ENCODE data around the gene ENTPD6. TPM values are rescaled to one million over a fixed set of nuclear protein-coding genes. Genes with fewer than 3 reads are reported as not detected.
A peak's percentile ranks its signal among the peaks of the same experiment; 100 is the strongest.
"Not testable (repeated sequence)": the region's sequence is repeated elsewhere in the genome, so short reads cannot be mapped to it uniquely, and the experiment has no call there.

ENTPD6 gene
- polyA plus RNA-seq, 4 donors = 84.1 to 242 (median 140) TPM

GRCh38 chr20:25178563-25179438 lies 16.7 kb upstream of the ENTPD6 start:
- Histone ChIP-seq H3K9me3 (ENCODE audit: control insufficient read depth in 2 of 2, insufficient read depth in 1 of 2, low read depth in 1 of 2, low read length in 1 of 2) (no peaks in the 10 kb centered on the region), H3K36me3 (ENCODE audit: control insufficient read depth in 3 of 3, insufficient read depth in 2 of 3, low read depth in 1 of 3, low read length in 3 of 3) (no peaks in the 10 kb centered on the region), H3K27ac (ENCODE audit: low read depth in 1 of 3, low read length in 2 of 3) (no peak overlapping the region), H3K4me1 (ENCODE audit: control insufficient read depth in 3 of 3, insufficient read depth in 2 of 3, low read depth in 1 of 3, low read length in 2 of 3) (no peaks in the 10 kb centered on the region), H3K27me3 (ENCODE audit: control insufficient read depth in 3 of 3, insufficient read depth in 3 of 3, low read length in 3 of 3) (no peaks in the 10 kb centered on the region), H3K4me3 (ENCODE audit: low read depth in 1 of 3, low read length in 3 of 3) (no peak overlapping the region)
- DNase-seq (peak; percentile 50 to 64), FAIRE-seq (no peak)
- WGBS, 3 donors = 36 to 41% (median 38%) methylated on average over 7 of the region's 7 CpGs

DNA sequence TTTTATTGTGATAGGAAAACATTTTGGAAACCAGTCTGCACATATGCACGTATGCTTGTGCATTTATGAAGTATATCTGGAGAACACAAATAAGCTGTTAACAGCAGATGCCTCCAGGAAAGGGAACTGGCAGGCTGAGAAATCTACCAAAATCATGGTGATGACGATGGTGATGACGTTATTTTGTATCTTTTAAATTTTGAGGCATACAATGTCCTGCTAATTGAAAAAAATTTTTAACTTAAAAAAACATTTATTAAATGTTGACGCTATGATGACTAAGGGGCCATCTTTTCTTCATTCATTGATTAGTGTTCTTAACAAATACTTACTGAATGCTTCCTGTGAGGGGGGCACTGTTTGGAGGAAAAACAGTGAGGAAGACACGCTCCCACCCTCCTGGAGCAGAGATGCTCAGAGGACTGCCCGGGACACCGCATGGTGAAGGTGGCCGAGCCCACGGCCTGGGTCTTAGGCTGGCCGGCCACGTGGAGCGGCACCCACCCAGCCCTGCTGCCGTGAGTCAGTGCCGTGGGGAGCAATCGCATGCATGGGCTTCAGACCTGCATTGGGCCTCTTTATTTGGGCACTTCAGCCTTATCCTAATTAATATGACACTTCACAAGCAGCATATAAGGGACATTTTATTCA lies 15.9 kb upstream of the ENTPD6 start:
- 58 to 62% (median 59%) methylated on average over 15 of the region's 15 CpGs for WGBS, 3 donors
- H3K36me3 ChIP-seq (ENCODE audit: control insufficient read depth in 3 of 3, insufficient read depth in 2 of 3, low read depth in 1 of 3, low read length in 3 of 3) = no peaks in the 10 kb centered on the region
- H3K9me3 ChIP-seq (ENCODE audit: control insufficient read depth in 2 of 2, insufficient read depth in 1 of 2, low read depth in 1 of 2, low read length in 1 of 2) = no peaks in the 10 kb centered on the region
- no peak for DNase-seq
- no peaks in the 10 kb centered on the region for H3K4me1 ChIP-seq (ENCODE audit: control insufficient read depth in 3 of 3, insufficient read depth in 2 of 3, low read depth in 1 of 3, low read length in 2 of 3)
- no peaks in the 10 kb centered on the region for H3K27me3 ChIP-seq (ENCODE audit: control insufficient read depth in 3 of 3, insufficient read depth in 3 of 3, low read length in 3 of 3)
- no peak overlapping the region for H3K4me3 ChIP-seq (ENCODE audit: low read depth in 1 of 3, low read length in 3 of 3)
- H3K27ac ChIP-seq (ENCODE audit: low read depth in 1 of 3, low read length in 2 of 3) = no peak overlapping the region
- FAIRE-seq = no peak

- WGBS, 3 donors = 86 to 96% (median 91%) methylated on average over 1 of the region's 1 CpG
- FAIRE-seq; H3K36me3 ChIP-seq (ENCODE audit: control insufficient read depth in 3 of 3, insufficient read depth in 2 of 3, low read depth in 1 of 3, low read length in 3 of 3); H3K4me3 ChIP-seq (ENCODE audit: low read depth in 1 of 3, low read length in 3 of 3); H3K27ac ChIP-seq (ENCODE audit: low read depth in 1 of 3, low read length in 2 of 3); H3K27me3 ChIP-seq (ENCODE audit: control insufficient read depth in 3 of 3, insufficient read depth in 3 of 3, low read length in 3 of 3); DNase-seq; H3K9me3 ChIP-seq (ENCODE audit: control insufficient read depth in 2 of 2, insufficient read depth in 1 of 2, low read depth in 1 of 2, low read length in 1 of 2); H3K4me1 ChIP-seq (ENCODE audit: control insufficient read depth in 3 of 3, insufficient read depth in 2 of 3, low read depth in 1 of 3, low read length in 2 of 3): not testable (repeated sequence)
Measured at GRCh38 chr20:25184391-25184790, 11.1 kb upstream of the ENTPD6 start.

GRCh38 chr20:25187220-25187619 lies 8.3 kb upstream of the ENTPD6 start:
- Histone ChIP-seq H3K27me3 (ENCODE audit: control insufficient read depth in 3 of 3, insufficient read depth in 3 of 3, low read length in 3 of 3) (peaks cover 0 to 2% (median 0%) of the 10 kb centered on the region in 3 donors), H3K27ac (ENCODE audit: low read depth in 1 of 3, low read length in 2 of 3) (no peak overlapping the region), H3K9me3 (ENCODE audit: control insufficient read depth in 2 of 2, insufficient read depth in 1 of 2, low read depth in 1 of 2, low read length in 1 of 2) (peaks cover 0 to 5% of the 10 kb centered on the region in 2 donors), H3K36me3 (ENCODE audit: control insufficient read depth in 3 of 3, insufficient read depth in 2 of 3, low read depth in 1 of 3, low read length in 3 of 3) (no peaks in the 10 kb centered on the region), H3K4me3 (ENCODE audit: low read depth in 1 of 3, low read length in 3 of 3) (no peak overlapping the region), H3K4me1 (ENCODE audit: control insufficient read depth in 3 of 3, insufficient read depth in 2 of 3, low read depth in 1 of 3, low read length in 2 of 3) (peaks cover 0 to 3% (median 0%) of the 10 kb centered on the region in 3 donors)
- no peak for FAIRE-seq
- no peak for DNase-seq
- WGBS, 3 donors = 85 to 98% (median 90%) methylated on average over 3 of the region's 3 CpGs

GRCh38 chr20:25187635-25188034 lies 7.9 kb upstream of the ENTPD6 start:
- WGBS, 3 donors = 64 to 81% (median 73%) methylated on average over 7 of the region's 7 CpGs
- H3K9me3 ChIP-seq (ENCODE audit: control insufficient read depth in 2 of 2, insufficient read depth in 1 of 2, low read depth in 1 of 2, low read length in 1 of 2) = peaks cover 0 to 5% of the 10 kb centered on the region in 2 donors
- FAIRE-seq (no peak), DNase-seq (no peak)
- peaks cover 0 to 2% (median 0%) of the 10 kb centered on the region in 3 donors for H3K27me3 ChIP-seq (ENCODE audit: control insufficient read depth in 3 of 3, insufficient read depth in 3 of 3, low read length in 3 of 3)
- no peak overlapping the region for H3K27ac ChIP-seq (ENCODE audit: low read depth in 1 of 3, low read length in 2 of 3)
- peaks cover 0 to 3% (median 0%) of the 10 kb centered on the region in 3 donors for H3K4me1 ChIP-seq (ENCODE audit: control insufficient read depth in 3 of 3, insufficient read depth in 2 of 3, low read depth in 1 of 3, low read length in 2 of 3)
- H3K36me3 ChIP-seq (ENCODE audit: control insufficient read depth in 3 of 3, insufficient read depth in 2 of 3, low read depth in 1 of 3, low read length in 3 of 3) = no peaks in the 10 kb centered on the region
- no peak overlapping the region for H3K4me3 ChIP-seq (ENCODE audit: low read depth in 1 of 3, low read length in 3 of 3)

DNA sequence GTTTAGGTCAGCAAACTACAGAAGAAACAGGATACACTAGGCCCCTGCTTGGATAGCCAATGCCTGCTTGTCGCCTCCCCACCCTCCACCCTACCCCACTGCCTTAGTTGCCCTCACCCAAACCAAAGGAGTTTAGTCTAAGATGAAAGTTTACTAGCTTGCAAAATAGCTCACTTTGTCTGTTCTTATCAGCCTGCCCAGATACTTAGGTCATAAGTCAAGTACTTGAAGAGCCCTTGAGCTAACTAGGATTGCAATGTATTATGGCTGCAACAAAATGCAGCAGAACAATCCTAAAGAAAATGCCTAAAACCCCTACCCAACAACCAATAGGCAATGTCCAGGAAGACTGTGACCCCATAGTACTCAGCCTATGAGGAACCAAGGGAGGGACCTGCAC lies 7.3 kb upstream of the ENTPD6 start:
- Histone ChIP-seq H3K36me3 (ENCODE audit: control insufficient read depth in 3 of 3, insufficient read depth in 2 of 3, low read depth in 1 of 3, low read length in 3 of 3) (no peaks in the 10 kb centered on the region), H3K27ac (ENCODE audit: low read depth in 1 of 3, low read length in 2 of 3) (no peak overlapping the region), H3K27me3 (ENCODE audit: control insufficient read depth in 3 of 3, insufficient read depth in 3 of 3, low read length in 3 of 3) (peaks cover 0 to 2% (median 0%) of the 10 kb centered on the region in 3 donors), H3K4me3 (ENCODE audit: low read depth in 1 of 3, low read length in 3 of 3) (no peak overlapping the region), H3K9me3 (ENCODE audit: control insufficient read depth in 2 of 2, insufficient read depth in 1 of 2, low read depth in 1 of 2, low read length in 1 of 2) (peaks cover 0 to 5% of the 10 kb centered on the region in 2 donors), H3K4me1 (ENCODE audit: control insufficient read depth in 3 of 3, insufficient read depth in 2 of 3, low read depth in 1 of 3, low read length in 2 of 3) (peaks cover 0 to 3% (median 0%) of the 10 kb centered on the region in 3 donors)
- 62 to 80% (median 78%) methylated on average over 1 of the region's 1 CpG for WGBS, 3 donors
- FAIRE-seq (no peak), DNase-seq (peak in 1 of 2 donors; percentile 28)

- peaks cover 0 to 5% of the 10 kb centered on the region in 2 donors for H3K9me3 ChIP-seq (ENCODE audit: control insufficient read depth in 2 of 2, insufficient read depth in 1 of 2, low read depth in 1 of 2, low read length in 1 of 2)
- no peak overlapping the region for H3K27ac ChIP-seq (ENCODE audit: low read depth in 1 of 3, low read length in 2 of 3)
- no peak overlapping the region for H3K4me3 ChIP-seq (ENCODE audit: low read depth in 1 of 3, low read length in 3 of 3)
- DNase-seq (no peak), FAIRE-seq (no peak)
- H3K27me3 ChIP-seq (ENCODE audit: control insufficient read depth in 3 of 3, insufficient read depth in 3 of 3, low read length in 3 of 3) = peaks cover 0 to 2% (median 0%) of the 10 kb centered on the region in 3 donors
- 68 to 78% (median 70%) methylated on average over 1 of the region's 1 CpG for WGBS, 3 donors
- no peaks in the 10 kb centered on the region for H3K36me3 ChIP-seq (ENCODE audit: control insufficient read depth in 3 of 3, insufficient read depth in 2 of 3, low read depth in 1 of 3, low read length in 3 of 3)
- H3K4me1 ChIP-seq (ENCODE audit: control insufficient read depth in 3 of 3, insufficient read depth in 2 of 3, low read depth in 1 of 3, low read length in 2 of 3) = peaks cover 0 to 5% (median 0%) of the 10 kb centered on the region in 3 donors
Measured at GRCh38 chr20:25191051-25191450, 4.5 kb upstream of the ENTPD6 start.

DNA sequence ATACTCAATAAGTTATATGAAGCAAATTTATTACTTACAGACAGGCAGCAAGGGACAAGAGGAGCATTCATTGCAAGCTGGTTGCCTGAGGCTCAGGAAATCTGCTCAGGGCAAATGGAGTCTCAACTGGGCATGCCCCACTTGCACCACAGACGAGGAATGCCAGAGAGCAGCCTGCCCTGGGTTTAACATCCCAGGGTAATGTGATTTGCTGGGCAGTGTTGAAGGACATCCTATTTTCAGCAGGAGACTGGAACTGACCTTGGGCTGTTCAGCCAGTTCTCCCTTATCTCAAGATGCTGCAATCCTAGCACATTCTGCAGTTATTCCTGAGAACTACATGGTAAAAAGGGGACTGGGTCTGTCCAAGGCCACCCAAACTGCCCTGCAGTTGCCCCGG lies 3.8 kb upstream of the ENTPD6 start:
- WGBS, 3 donors = 67 to 71% (median 67%) methylated on average over 2 of the region's 2 CpGs
- H3K27me3 ChIP-seq (ENCODE audit: control insufficient read depth in 3 of 3, insufficient read depth in 3 of 3, low read length in 3 of 3) = no peaks in the 10 kb centered on the region
- no peak for DNase-seq
- H3K4me1 ChIP-seq (ENCODE audit: control insufficient read depth in 3 of 3, insufficient read depth in 2 of 3, low read depth in 1 of 3, low read length in 2 of 3) = peaks cover 0 to 5% (median 0%) of the 10 kb centered on the region in 3 donors
- FAIRE-seq = no peak
- H3K4me3 ChIP-seq (ENCODE audit: low read depth in 1 of 3, low read length in 3 of 3) = no peak overlapping the region
- peaks cover 0 to 1% of the 10 kb centered on the region in 2 donors for H3K9me3 ChIP-seq (ENCODE audit: control insufficient read depth in 2 of 2, insufficient read depth in 1 of 2, low read depth in 1 of 2, low read length in 1 of 2)
- H3K27ac ChIP-seq (ENCODE audit: low read depth in 1 of 3, low read length in 2 of 3) = no peak overlapping the region
- H3K36me3 ChIP-seq (ENCODE audit: control insufficient read depth in 3 of 3, insufficient read depth in 2 of 3, low read depth in 1 of 3, low read length in 3 of 3) = no peaks in the 10 kb centered on the region
